NCI-H187 treated with DMSO at 0.1 percent for 48 hours (cell line): ENCODE measurements around the gene FSTL5.

Experiments used
- DNase-seq: peaks from one replicate; lab custom pipeline; 2025; lab: John Stamatoyannopoulos, UW

Gene FSTL5

DNA sequence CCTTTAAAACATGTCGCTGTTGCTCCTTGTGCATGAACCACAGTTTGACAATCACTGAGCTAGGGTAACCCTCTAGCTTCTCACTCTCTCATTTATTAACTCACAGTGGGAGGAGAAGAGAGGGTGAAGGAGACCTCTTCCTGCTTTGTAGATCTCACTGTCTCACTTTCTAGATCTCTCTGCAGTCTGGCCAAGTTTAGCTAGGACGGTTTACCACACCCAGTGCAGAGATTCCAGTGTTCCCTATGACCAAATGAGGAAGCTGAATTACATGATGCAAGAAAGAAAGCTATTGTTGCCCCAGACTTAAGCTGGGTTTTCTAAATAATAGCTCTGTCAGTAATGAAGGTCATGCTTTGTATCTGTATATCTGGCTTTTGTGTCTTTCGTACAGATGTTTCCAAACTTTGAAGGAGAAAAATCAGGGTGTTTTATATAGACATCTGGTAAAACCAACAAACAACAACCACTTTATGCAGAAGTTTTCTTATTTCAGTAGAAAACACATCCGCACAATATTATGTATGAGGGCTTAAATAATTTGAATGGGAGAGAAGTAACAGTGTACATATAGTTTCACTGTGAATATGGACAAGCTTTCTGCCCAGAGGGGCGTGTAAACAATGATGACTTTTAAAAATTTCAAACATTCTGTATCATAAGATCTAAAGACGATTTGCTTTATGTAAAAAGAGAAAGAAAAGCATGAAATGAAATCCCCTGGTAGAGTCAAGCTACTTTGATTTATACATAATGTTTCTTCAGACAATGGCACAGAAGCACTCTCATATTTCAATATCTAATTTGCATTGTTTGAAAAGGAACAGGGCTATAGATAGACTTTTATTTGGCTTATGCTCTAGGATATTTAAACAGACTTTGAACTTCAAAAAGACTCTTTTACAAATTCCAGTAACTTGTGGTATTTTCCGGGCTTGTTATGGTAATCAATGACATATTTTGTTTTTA lies 582.3 kb downstream of the FSTL5 start:
- no peak for DNase-seq

DNA sequence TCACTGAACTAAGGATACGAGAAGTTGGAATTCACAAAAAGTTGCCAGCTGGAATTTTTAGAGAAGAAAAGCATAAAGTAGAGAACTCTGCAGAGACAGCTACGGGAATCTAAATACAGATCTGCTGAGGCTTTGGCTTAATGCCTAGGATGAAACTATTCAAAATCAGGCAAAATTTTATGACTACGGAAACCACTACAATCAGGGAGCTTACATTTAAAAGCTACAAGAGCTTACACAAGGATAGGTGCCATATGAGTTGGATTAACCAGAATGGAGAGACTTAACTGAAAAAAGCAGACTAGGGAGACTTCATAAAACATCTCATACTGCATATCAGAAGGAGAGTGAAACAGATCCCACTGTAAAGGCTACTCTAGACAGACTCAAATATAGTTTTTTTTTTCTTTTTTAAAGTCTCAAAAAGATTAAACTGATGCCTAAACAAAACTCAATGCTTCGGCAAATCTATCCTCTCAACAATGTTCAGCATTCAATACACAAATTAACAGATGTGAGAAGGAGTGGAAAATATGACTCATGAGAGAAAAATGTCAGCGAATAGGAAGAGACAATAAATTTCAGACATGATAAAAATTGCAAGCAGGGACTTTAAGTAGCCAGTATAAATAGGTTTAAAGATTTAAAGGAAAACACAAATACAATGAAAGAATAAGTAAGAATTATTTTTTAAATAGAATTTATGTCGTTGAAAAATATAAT lies 586.1 kb downstream of the FSTL5 start:
- DNase-seq, result no peak

DNA sequence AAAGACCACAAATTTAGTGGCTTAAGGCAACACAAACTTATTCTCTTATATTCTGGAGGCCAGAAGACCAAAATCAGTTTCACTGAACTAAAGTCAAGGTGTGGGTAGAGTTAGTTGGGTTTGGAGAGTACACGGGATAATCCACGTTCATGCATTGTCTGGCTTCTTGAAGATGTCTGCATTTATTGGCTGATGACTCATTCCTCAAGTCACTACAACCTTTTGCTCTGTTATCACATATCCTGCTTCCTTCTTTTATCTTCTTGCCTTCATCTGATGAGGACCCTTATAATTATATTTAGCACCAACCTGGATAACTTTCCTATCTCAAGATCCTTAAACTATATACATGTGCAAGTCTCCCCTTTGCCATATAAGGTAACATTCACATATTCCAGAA lies 590.0 kb downstream of the FSTL5 start:
- DNase-seq, result no peak

GRCh38 chr4:161564230-161564834 lies 599.5 kb downstream of the FSTL5 start:
- no peak for DNase-seq

DNA sequence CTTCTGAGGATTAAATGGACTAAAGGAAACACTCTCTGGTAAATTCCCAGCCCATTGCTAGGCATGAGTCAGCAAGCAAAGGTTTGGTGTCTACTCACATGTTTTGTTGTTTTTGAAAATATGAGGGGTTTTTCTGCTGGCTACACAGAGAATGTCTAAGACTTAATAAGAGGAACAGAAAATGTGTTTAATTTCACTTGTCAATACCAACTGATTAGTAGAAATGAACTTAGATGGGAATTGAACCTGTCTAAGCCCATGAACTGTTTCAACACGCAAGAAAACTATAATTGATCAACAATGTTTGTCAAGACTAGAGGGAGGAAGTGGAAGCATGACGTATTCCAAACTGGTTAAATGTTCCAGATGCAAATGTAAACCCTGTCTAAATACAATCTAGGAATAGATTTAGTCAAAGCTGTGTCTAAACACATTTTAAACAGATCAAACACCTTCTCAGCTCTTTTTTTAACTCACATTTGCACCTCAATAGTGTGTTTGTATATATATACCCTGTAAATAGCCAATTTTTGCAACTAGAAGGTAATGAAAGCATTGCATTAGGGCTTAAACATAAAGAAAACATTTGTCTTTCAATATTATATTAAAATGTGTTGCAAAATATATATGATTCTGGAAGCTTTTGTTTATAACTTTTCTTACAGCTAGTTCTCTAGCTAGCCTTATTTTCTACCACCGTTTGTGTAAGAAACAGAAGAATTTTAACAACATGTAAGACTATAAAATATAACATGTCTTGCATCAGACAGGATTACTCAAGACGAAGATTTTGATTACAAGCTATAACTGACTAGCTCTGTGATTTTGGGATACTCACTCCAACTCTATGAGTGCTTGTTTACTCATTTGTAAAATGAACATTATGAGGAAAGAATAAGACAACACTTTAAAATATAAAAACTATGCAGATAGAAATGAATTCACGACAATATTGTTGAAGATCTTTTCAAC lies 607.8 kb downstream of the FSTL5 start:
- DNase-seq, result no peak

DNA sequence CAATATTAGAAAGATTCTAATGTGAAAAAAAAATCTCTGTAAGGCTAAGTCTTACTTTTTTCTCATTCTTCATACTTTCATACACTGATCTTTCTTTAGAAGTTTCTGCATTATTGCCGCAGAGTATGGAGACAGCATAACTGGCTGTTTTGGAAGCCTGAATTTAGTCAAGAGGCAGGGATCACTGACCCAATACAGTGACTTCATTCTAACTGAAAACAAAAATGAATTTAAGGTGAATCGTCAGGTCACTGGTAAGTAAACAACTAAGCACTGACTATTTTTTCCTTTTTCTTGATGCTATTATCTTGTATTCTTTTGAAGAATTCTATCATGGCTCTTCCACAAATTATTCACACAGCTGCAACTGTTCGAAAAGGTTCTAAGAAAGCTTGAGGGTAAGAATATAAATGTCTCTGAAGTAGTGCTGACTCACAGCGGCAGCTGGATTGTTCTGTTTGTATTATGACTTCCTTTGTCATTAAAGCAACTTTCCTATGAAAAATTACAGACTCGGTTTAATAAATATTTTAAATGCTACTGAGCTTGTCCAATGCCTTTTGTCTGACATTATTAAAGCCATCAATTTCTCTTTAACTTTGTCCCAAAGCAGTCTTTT lies 609.3 kb downstream of the FSTL5 start:
- no peak for DNase-seq

- DNase-seq, result no peak
Observed at GRCh38 chr4:161546902-161547301, 616.9 kb downstream of the FSTL5 start.

GRCh38 chr4:161540265-161540664 lies 623.5 kb downstream of the FSTL5 start:
- DNase-seq, result no peak

DNA sequence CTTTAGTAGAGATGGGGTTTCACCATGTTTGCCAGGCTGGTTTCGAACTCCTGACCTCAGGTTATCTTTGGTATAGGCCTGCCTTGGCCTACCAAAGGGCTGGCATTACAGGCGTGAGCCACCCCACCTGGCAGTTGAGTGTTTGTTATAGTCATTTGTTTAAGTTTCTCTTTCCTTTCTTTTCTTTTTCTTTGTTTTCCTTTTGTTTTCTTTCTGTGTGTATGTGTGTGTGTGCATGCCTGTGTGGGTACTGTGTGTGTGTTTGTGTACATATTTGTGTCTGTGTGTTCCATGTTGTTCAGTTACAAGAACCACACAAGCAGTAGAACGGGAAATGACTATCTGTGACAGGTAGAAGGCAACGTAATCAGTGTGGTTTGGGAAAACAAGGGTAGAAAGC lies 624.9 kb downstream of the FSTL5 start:
- DNase-seq, result no peak

DNA sequence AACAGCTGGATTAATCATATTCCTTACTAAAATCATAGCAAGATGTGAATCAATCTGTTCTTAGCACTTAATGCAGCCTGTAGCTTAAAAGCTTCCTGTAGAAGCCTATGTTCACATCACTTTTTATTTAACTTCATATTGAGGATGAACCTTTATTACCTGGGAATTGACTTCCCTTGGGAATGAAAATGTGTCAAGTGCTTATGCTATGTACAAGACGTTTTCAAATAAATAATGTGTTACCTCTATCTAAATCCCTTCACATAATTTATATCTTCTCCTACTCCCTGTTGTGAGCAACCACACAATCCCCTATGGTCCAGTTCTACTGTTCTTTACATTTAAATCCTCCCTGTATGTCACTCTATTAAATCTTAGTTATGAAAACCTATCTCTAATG lies 633.1 kb downstream of the FSTL5 start:
- DNase-seq, result no peak

GRCh38 chr4:161525121-161525520 lies 638.7 kb downstream of the FSTL5 start:
- DNase-seq, result no peak

DNA sequence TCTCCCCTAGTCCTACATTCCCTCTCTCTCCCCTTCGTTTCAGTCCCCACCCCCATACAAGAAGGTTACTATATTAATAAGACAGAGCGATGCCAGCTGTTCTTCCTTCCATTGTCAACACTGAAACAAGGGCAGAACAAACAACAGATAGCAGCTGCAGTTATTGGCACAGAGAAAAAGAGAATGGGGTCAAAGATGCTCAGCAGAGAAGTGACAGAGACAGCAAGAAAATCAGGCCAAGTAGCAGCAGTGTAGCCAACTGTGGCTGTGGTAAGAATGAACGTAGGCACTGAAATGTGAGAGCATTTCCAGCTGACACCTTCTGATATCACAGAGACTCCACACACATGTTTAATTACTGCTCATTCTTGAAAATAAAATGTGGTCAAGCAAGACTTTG lies 641.8 kb downstream of the FSTL5 start:
- DNase-seq, result no peak

GRCh38 chr4:161519611-161520010 lies 644.2 kb downstream of the FSTL5 start:
- DNase-seq, result no peak

GRCh38 chr4:161517941-161518340 lies 645.9 kb downstream of the FSTL5 start:
- no peak for DNase-seq

- DNase-seq, result no peak
Observed at GRCh38 chr4:161505141-161505540, 658.7 kb downstream of the FSTL5 start.

- DNase-seq, result no peak
Observed at GRCh38 chr4:161498155-161498554, 665.6 kb downstream of the FSTL5 start.

- no peak for DNase-seq
Observed at GRCh38 chr4:161486461-161486860, 677.3 kb downstream of the FSTL5 start.

GRCh38 chr4:161466316-161466715 lies 697.5 kb downstream of the FSTL5 start:
- DNase-seq, result no peak

- DNase-seq, result no peak
Observed at GRCh38 chr4:161463436-161463835, 700.4 kb downstream of the FSTL5 start.

DNA sequence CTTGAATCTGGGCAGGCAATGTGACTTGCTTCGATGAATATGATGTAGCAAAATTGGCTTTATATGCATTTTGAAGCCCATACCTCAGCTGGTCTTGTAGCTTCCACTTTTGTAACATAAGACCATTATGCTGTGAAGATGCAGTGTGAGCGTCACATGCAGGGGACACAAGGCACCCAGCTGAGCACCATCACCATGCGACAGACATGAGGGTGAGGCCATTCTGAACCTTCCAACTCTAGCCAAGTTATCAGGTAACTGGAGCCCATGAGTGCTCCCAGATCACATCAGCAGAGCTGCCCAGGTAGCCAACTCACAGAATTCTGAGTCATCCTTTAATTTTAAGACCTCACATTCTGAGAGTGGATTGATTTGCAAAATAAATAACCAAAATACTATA lies 705.9 kb downstream of the FSTL5 start:
- no peak for DNase-seq

- DNase-seq, result no peak
Observed at GRCh38 chr4:161457311-161457710, 706.5 kb downstream of the FSTL5 start.
